RKO (cell line): Measurements from ENCODE around the gene TARS1.

Experiments
- DNase-seq: peaks from one replicate; pipeline ENCODE4 v3.0.0-alpha.2; 2016; ENCODE audit warnings: low spot score

TARS1 gene

DNA sequence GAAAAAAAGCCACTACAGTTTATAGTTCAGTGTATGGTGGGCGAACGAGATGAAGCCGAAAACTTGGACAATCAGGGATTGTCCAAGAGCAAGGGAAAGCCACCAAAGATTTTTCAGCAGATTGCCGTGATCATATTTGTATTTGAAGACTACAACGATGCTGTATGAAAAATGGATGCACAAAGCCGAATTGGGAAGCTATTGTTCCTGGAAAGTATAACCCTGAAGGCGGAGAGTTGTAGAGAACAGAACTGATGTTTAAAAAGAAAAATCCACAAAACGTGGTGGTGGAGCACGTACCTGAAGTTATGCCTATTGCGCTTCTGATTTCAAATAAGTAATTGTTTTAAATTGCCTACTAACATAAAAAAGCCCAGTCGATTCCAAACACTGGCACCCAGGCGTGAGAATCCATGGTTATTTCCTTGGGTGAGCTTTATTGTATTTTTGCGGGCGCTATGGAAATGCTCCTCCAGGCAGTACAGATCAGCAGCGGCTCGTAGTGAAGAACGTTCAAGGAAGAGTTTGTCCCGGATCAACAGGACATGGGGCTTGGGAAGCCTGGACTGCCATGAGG is 772 bp upstream of the TARS1 start:
- peak; percentile 35 for DNase-seq

GRCh38 chr5:33441241-33442177 is 744 bp downstream of the TARS1 start:
- DNase-seq = peak; percentile 90

- no peak for DNase-seq
These were observed 3.8 kb downstream of the TARS1 start for GRCh38 chr5:33444542-33444941.

GRCh38 chr5:33445798-33446197 is 5.0 kb downstream of the TARS1 start:
- no peak for DNase-seq

GRCh38 chr5:33448118-33448517 is 7.4 kb downstream of the TARS1 start:
- DNase-seq = no peak

- no peak for DNase-seq
These were observed 16.4 kb downstream of the TARS1 start for GRCh38 chr5:33457126-33457525.

DNA sequence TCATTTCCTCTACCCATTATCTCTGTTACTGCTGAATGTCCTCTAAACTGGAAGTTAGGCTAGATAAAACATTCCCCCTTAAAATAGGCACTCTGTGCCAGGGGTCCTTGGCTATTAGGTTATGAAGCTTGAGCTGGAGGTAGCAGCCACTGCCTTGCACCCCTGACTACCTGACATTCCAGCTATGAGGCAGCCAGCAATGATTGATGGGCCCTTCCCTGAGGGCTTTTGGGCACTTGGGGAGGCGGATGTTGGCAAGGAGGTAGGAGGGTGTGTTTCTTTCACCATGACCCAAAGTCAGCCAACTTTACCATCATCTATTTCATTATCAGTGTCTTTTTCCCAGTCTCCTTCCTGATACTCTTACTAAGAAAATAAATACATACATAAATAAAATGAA is 17.1 kb downstream of the TARS1 start:
- DNase-seq = no peak

- no peak for DNase-seq
These were observed 19.4 kb downstream of the TARS1 start for GRCh38 chr5:33460210-33460609.

- no peak for DNase-seq
These were observed 21.7 kb downstream of the TARS1 start for GRCh38 chr5:33462456-33462855.

DNA sequence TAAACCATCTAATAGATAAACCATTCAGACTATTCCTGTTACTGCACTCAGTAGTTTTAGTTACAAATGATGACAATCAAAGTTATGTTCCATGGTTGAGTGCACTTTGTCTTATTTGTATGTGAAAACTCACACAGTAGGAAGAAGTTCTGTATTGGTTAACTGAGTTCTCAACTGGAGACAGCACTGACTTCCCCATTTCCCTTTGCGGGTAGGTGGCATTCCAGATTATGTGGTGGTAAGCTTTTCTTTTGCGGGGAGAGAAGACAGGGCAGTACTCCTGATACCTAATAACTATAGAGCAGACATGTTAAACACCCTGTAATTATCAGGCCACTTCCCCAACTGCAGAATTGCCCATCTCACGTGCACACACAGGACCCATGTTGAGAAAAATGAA is 24.4 kb downstream of the TARS1 start:
- DNase-seq = no peak

DNA sequence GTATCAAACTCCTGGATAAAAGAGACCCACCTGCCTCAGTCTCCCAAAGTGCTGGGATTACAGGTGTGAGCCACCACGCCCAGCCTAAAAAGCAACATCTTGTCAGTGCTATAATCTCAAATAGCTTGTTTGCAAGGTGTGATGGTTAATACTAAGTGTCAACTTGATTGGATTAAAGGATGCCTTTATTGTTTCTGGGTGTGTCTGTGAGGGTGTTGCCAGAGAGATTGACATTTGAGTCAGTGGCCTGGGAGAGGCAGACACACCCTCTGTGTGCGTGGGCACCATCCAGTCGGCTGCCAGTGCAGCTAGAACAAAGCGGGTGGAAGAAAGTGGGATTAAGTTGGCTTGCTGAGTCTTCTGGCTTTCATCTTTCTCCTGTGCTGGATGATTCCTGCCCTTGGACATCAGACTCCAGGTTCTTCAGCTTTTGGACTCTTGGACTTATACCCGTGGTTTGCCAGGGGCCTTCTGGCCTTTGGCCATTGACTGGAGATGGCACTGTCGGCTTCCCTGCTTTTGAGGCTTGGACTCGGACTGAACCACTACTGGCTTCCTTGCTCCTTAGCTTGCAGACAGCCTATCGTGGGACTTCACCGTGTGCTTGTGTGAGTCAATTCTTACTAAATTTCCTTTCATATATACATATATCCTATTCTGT is 28.1 kb downstream of the TARS1 start:
- DNase-seq = peak; percentile 8

- DNase-seq = peak; percentile 23
These were observed 29.8 kb downstream of the TARS1 start for GRCh38 chr5:33470544-33470943.

DNA sequence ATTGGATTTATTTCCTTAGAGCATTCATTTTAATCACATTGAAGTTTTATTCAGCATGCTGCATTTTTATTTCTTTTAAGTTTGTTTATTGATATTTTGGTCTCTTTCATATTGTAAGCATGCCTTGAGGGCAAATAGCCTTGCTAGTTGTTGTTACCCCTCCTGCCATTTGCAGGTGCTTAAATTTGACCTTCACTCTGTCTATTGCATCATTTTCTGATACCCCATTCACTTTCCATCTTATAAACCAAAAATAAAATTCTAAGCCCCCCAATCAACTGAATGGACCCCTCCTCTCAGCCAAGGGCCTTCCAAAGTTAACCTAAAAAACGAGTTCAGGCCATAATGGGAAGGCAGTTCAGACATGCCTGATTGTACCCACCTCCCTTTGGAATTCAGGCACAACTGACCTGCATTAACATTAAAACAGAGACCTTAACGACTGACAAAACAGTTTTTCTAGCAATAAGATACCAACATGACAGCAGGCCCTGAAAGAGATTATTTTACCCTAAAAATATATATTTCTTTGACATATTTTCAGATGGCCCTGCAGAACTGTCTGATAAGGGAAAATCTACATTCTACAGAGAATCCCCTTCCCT is 32.1 kb downstream of the TARS1 start:
- no peak for DNase-seq

- DNase-seq = no peak
These were observed 33.2 kb downstream of the TARS1 start for GRCh38 chr5:33474004-33474403.

- no peak for DNase-seq
These were observed 34.2 kb downstream of the TARS1 start for GRCh38 chr5:33474931-33475499.

- DNase-seq = no peak
These were observed 34.9 kb downstream of the TARS1 start for GRCh38 chr5:33475706-33476105.

- no peak for DNase-seq
These were observed 36.2 kb downstream of the TARS1 start for GRCh38 chr5:33476992-33477391.

DNA sequence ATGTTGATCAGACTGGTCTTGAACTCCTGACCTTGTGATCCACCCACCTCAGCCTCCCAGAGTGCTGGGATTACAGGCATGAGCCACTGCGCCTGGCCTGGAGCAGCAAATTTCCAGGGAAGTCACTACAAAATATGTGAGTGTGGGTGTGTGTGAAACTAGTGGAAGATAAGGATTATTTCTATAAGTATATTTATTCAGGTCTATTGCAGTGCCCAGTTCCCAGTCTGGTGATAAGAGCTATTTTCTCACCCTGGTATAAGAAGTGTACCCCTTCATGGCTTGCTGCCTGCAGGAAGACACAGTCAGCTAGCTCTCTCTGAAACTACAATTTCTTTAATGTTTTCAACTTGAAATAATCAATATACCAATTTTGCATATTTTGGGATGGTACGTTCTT is 37.1 kb downstream of the TARS1 start:
- no peak for DNase-seq

DNA sequence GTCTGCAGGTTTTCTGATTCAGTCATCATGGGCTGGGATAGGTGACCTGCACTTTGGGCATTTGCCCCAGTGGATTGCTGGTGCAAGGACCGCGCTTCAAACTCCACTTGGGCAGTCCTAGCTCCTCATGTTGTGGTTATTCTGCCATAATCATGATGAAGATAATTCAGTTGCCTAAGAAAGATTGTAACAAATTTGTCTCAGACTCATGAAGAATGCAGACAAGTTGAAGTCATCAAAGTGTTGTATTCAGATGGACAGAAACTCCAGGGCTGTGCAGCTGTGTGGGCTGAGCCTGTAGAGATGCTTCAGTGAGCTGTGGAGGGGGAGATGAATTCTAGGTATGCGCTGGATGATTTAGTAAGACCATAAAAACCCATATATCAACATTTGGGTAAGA is 38.5 kb downstream of the TARS1 start:
- DNase-seq = no peak

GRCh38 chr5:33480876-33481275 is 40.1 kb downstream of the TARS1 start:
- DNase-seq = no peak

GRCh38 chr5:33482335-33482734 is 41.6 kb downstream of the TARS1 start:
- no peak for DNase-seq

DNA sequence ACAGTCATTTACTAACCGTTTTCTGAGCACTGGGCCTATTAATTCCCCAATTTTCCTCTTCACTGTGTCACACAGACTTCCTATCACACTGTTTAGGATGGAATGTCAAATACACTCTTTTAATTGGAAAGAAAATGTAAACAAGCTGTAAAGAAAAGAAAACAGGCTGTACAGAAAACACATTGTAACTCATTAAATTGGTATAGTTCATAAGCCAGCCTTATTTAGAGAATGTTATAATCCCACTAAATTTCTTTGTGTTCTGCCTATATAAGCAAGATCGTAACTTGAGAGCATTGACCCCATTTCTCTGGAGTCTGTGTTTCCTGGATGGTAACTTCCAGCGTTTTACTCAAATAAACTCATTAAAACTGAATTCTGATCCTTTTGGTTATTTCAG is 46.5 kb downstream of the TARS1 start:
- no peak for DNase-seq
